H9 (cell line): ENCODE results near the gene TBXAS1. TPM values are rescaled to one million over a fixed set of nuclear protein-coding genes. Genes with fewer than 3 reads are reported as not detected.

ENCODE experiments used
- DNase-seq: peaks from one replicate; pipeline ENCODE4 v3.0.0-alpha.2; 2017
- H2AFZ ChIP-seq: one replicate; pipeline ENCODE4 v1.6.1; 2013; ENCODE audit warnings: mild to moderate bottlenecking, low read length, control low read depth, moderate library complexity
- H2AK5ac ChIP-seq: 2 replicates; pipeline ENCODE4 v1.6.1; 2013; ENCODE audit warnings: low read length, control low read depth, mixed read lengths; ENCODE audit not compliant: insufficient read length
- H2BK120ac ChIP-seq: one replicate; pipeline ENCODE4 v1.6.1; 2013; ENCODE audit warnings: low read depth, mild to moderate bottlenecking, low read length, control low read depth, inconsistent platforms; ENCODE audit not compliant: poor library complexity, severe bottlenecking
- H2BK12ac ChIP-seq: 2 replicates; pipeline ENCODE4 v1.6.1; 2013; ENCODE audit warnings: low read length, control low read depth, mixed read lengths, low read depth; ENCODE audit not compliant: insufficient read length
- H2BK15ac ChIP-seq: 2 replicates; pipeline ENCODE4 v1.6.1; 2013; ENCODE audit warnings: low read depth, low read length, control low read depth
- H2BK20ac ChIP-seq: one replicate; pipeline ENCODE4 v1.6.1; 2013; ENCODE audit warnings: low read depth, mild to moderate bottlenecking, low read length, control low read depth, inconsistent platforms; ENCODE audit not compliant: poor library complexity, severe bottlenecking
- H2BK5ac ChIP-seq: 2 replicates; pipeline ENCODE4 v1.6.1; 2013; ENCODE audit warnings: low read length, control low read depth, mixed read lengths; ENCODE audit not compliant: insufficient read length
- H3K14ac ChIP-seq: 2 replicates; pipeline ENCODE4 v1.6.1; 2013; ENCODE audit warnings: low read length, control low read depth; ENCODE audit not compliant: insufficient read depth
- H3K18ac ChIP-seq: 2 replicates; pipeline ENCODE4 v1.6.1; 2013; ENCODE audit warnings: low read depth, mild to moderate bottlenecking, mixed read lengths, low read length, control low read depth; ENCODE audit not compliant: insufficient read length
- H3K23ac ChIP-seq: 2 replicates; pipeline ENCODE4 v1.6.1; 2013; ENCODE audit warnings: low read length, control low read depth, mixed read lengths, low read depth; ENCODE audit not compliant: insufficient read length
- H3K23me2 ChIP-seq: 2 replicates; pipeline ENCODE4 v1.6.1; 2013; ENCODE audit warnings: low read depth, mild to moderate bottlenecking, mixed read lengths, low read length, control low read depth; ENCODE audit not compliant: insufficient read length, poor library complexity, severe bottlenecking
- H3K27ac ChIP-seq: 2 replicates; pipeline ENCODE4 v1.5.1; 2013; ENCODE audit warnings: low read length, control low read depth, mixed read lengths, low read depth; ENCODE audit not compliant: insufficient read length
- H3K27me3 ChIP-seq: 2 replicates; pipeline ENCODE4 v1.6.1; 2013; ENCODE audit warnings: low read length, control low read depth, inconsistent platforms; ENCODE audit not compliant: insufficient read depth
- H3K4ac ChIP-seq: 2 replicates; pipeline ENCODE4 v1.6.1; 2013; ENCODE audit warnings: low read depth, mild to moderate bottlenecking, control low read depth, inconsistent platforms, low read length, moderate library complexity
- H3K4me1 ChIP-seq: 2 replicates; pipeline ENCODE4 v1.6.1; 2013; ENCODE audit warnings: low read length, control low read depth, inconsistent platforms; ENCODE audit not compliant: insufficient read depth
- H3K4me2 ChIP-seq: 2 replicates; pipeline ENCODE4 v1.6.1; 2013; ENCODE audit warnings: low read length, control low read depth, mixed read lengths; ENCODE audit not compliant: insufficient read length, insufficient read depth
- H3K56ac ChIP-seq: 2 replicates; pipeline ENCODE4 v1.6.1; 2013; ENCODE audit warnings: low read depth, mild to moderate bottlenecking, mixed read lengths, low read length, control low read depth; ENCODE audit not compliant: insufficient read length
- H3K79me1 ChIP-seq: 2 replicates; pipeline ENCODE4 v1.6.1; 2013; ENCODE audit warnings: low read depth, mild to moderate bottlenecking, moderate library complexity, low read length, control low read depth, inconsistent platforms; ENCODE audit not compliant: insufficient read depth, poor library complexity, severe bottlenecking
- H3K79me2 ChIP-seq: 2 replicates; pipeline ENCODE4 v1.6.1; 2013; ENCODE audit warnings: low read length, control low read depth, inconsistent platforms; ENCODE audit not compliant: insufficient read depth
- H3K9ac ChIP-seq: 2 replicates; pipeline ENCODE4 v1.6.1; 2013; ENCODE audit warnings: low read length, control low read depth, mixed read lengths; ENCODE audit not compliant: insufficient read length; ENCODE audit errors: extremely low read depth
- H3K9me3 ChIP-seq: one replicate; pipeline ENCODE4 v1.6.1; 2013; ENCODE audit warnings: low read depth, low read length, inconsistent platforms; ENCODE audit not compliant: control insufficient read depth
- H3T11ph ChIP-seq: one replicate; pipeline ENCODE4 v1.6.1; 2013; ENCODE audit warnings: mild to moderate bottlenecking, low read length, control low read depth, inconsistent platforms
- H4K20me1 ChIP-seq: one replicate; pipeline ENCODE4 v1.6.1; 2013; ENCODE audit not compliant: control insufficient read depth, insufficient read length, insufficient read depth
- H4K5ac ChIP-seq: 2 replicates; pipeline ENCODE4 v1.6.1; 2013; ENCODE audit warnings: low read depth, mild to moderate bottlenecking, mixed read lengths, low read length, control low read depth; ENCODE audit not compliant: insufficient read length
- H4K8ac ChIP-seq: replicated peaks from 2 replicates; pipeline ENCODE4 v1.6.1; 2013; ENCODE audit warnings: low read length, control low read depth, mixed read lengths, low read depth; ENCODE audit not compliant: insufficient read length
- H4K91ac ChIP-seq: 2 replicates; pipeline ENCODE4 v1.6.1; 2013; ENCODE audit warnings: low read depth, mild to moderate bottlenecking, moderate library complexity, mixed read lengths, low read length, control low read depth; ENCODE audit not compliant: insufficient read length
- H3K27ac Mint-ChIP-seq, 3 experiments: 2 replicates in 2 of 3; 3 replicates in 1 of 3; pipeline ENCODE4 v1.8.0; 2020 to 2021; ENCODE audit warnings: mixed read lengths in 3 of 3, mild to moderate bottlenecking in 1 of 3, moderate library complexity in 1 of 3
- H3K27me3 Mint-ChIP-seq: 2 replicates; pipeline ENCODE4 v1.8.0; 2021; ENCODE audit warnings: low read depth, mild to moderate bottlenecking, moderate library complexity, mixed read lengths
- H3K36me3 Mint-ChIP-seq, 3 experiments: 2 replicates in 2 of 3; 3 replicates in 1 of 3; pipeline ENCODE4 v1.8.0; 2020 to 2021; ENCODE audit warnings: low read depth in 3 of 3, mixed read lengths in 3 of 3; ENCODE audit not compliant: insufficient read depth in 1 of 3
- H3K4me1 Mint-ChIP-seq, 2 experiments: 2 replicates each; pipeline ENCODE4 v1.8.0; 2020; ENCODE audit warnings: mixed read lengths in 2 of 2
- H3K4me3 Mint-ChIP-seq, 2 experiments: 2 replicates in 1 of 2; 3 replicates in 1 of 2; pipeline ENCODE4 v1.8.0; 2020 to 2021; ENCODE audit warnings: mild to moderate bottlenecking in 2 of 2, mixed read lengths in 2 of 2, moderate library complexity in 1 of 2
- H3K9me3 Mint-ChIP-seq, 2 experiments: 2 replicates in 1 of 2; 3 replicates in 1 of 2; pipeline ENCODE4 v1.8.0; 2020; ENCODE audit warnings: mild to moderate bottlenecking in 2 of 2, mixed read lengths in 2 of 2, moderate library complexity in 1 of 2
- CTCF ChIP-seq: fragments of 200-600 bp; sonication (generic); conservative IDR thresholded peaks from 3 replicates; pipeline ENCODE4 v1.8.0; 2021; ENCODE audit warnings: antibody characterized with exemption, mild to moderate bottlenecking
- WGBS: extraction: QIAGEN DNeasy Blood & Tissue Kit; methylation state at CpG from one replicate; pipeline ENCODE4 v1.1.7; 2013; ENCODE audit warnings: missing lambda C conversion rate, low lambda C conversion rate, mixed read lengths; ENCODE audit not compliant: insufficient read length; ENCODE audit errors: extremely low coverage; 5-methylcytosine and 5-hydroxymethylcytosine counted together
- total RNA-seq: library from RNA; stranded (reverse); gene quantifications from 2 replicates; pipeline ENCODE4 v1.2.1, GENCODE V29; 2021

TBXAS1 gene
- total RNA-seq, 1 experiment from 2014 or later, result 0.39 TPM

- no peaks in the 10 kb centered on the region for H3K27me3 ChIP-seq
- H4K8ac ChIP-seq, result no peak overlapping the region
- H2BK5ac ChIP-seq, result no peak overlapping the region
- no peak overlapping the region for H3K4me3 Mint-ChIP-seq
- no peak overlapping the region for H3K27ac Mint-ChIP-seq
- H3K4ac ChIP-seq, result no peak overlapping the region
- H2AK5ac ChIP-seq, result no peak overlapping the region
- H3K4me1 ChIP-seq, result no peaks in the 10 kb centered on the region; the same call in 1 of the 2 replicates
- no peak overlapping the region for H2BK20ac ChIP-seq
- DNase-seq, result no peak
- H3K56ac ChIP-seq, result no peak overlapping the region
- H4K5ac ChIP-seq, result no peak overlapping the region
- no peak overlapping the region for H3K23ac ChIP-seq
- peaks cover 10 to 16% of the 10 kb centered on the region in 2 experiments; a peak in 4 of 5 replicates for H3K9me3 Mint-ChIP-seq
- no peak overlapping the region for H3T11ph ChIP-seq
- H2BK15ac ChIP-seq, result no peak overlapping the region
- H3K9ac ChIP-seq, result no peak overlapping the region
- H3K9me3 ChIP-seq, result no peaks in the 10 kb centered on the region
- no peak overlapping the region for H3K4me2 ChIP-seq
- H3K79me1 ChIP-seq, result no peaks in the 10 kb centered on the region
- no peak for TF ChIP-seq CTCF
- no peaks in the 10 kb centered on the region for H4K20me1 ChIP-seq
- H3K79me2 ChIP-seq, result no peaks in the 10 kb centered on the region
- H3K18ac ChIP-seq, result no peak overlapping the region
- no peak overlapping the region for H4K91ac ChIP-seq
- no peak overlapping the region for H2AFZ ChIP-seq
- no peak overlapping the region for H3K14ac ChIP-seq
- H2BK120ac ChIP-seq, result no peak overlapping the region
- WGBS, result no CpG with 5 or more reads among the region's 2 CpGs
- peaks cover 3% of the 10 kb centered on the region in 2 experiments for H3K4me1 Mint-ChIP-seq
- H3K27me3 Mint-ChIP-seq, result peaks cover 9% of the 10 kb centered on the region
- H2BK12ac ChIP-seq, result no peak overlapping the region
- H3K23me2 ChIP-seq, result no peaks in the 10 kb centered on the region
- no peak overlapping the region for H3K27ac ChIP-seq
- peaks cover 0 to 13% (median 6%) of the 10 kb centered on the region in 3 experiments; a peak in 6 of 7 replicates for H3K36me3 Mint-ChIP-seq
Measured at GRCh38 chr7:139948167-139948566, 119.1 kb downstream of the TBXAS1 start.
